A549 (cell line): ENCODE data around the gene P4HA2.

ENCODE experiments used
- CHD4 ChIP-seq: fragments of 200-600 bp; sonication (generic); IDR thresholded peaks from 2 replicates; pipeline ENCODE4 v1.6.1; 2016; ENCODE audit warnings: antibody characterized with exemption, mild to moderate bottlenecking, borderline replicate concordance
- KDM1A ChIP-seq: fragments of 200-600 bp; sonication (generic); IDR thresholded peaks from 2 replicates; pipeline ENCODE4 v1.6.1; 2016; ENCODE audit warnings: low read depth, mild to moderate bottlenecking
- MYC ChIP-seq: IDR thresholded peaks from 2 replicates; pipeline ENCODE4 v1.6.1; 2012; ENCODE audit warnings: mild to moderate bottlenecking, inconsistent platforms, low read length, improper control_type of control experiment, borderline replicate concordance
- POLR2A ChIP-seq: IDR thresholded peaks from 2 replicates; pipeline ENCODE4 v1.6.1; 2012; ENCODE audit warnings: mild to moderate bottlenecking, low read length
- TF ChIP-seq, protein P1 (sequence below): fragments of 200-600 bp; sonication (generic); IDR thresholded peaks from 2 replicates; pipeline ENCODE4 v1.6.1; 2016; ENCODE audit warnings: antibody characterized with exemption, mild to moderate bottlenecking, moderate library complexity
- TF ChIP-seq, protein P2 (sequence below): fragments of >200 bp; sonication (Bioruptor Twin); formaldehyde crosslinking; IDR thresholded peaks from 3 replicates; pipeline ENCODE4 v1.5.1; 2016
- TF ChIP-seq, protein P3 (sequence below): IDR thresholded peaks from 2 replicates; pipeline ENCODE4 v1.6.1; 2012
- TF ChIP-seq, protein P4 (sequence below): fragments of 450-650 bp; IDR thresholded peaks from 2 replicates; pipeline ENCODE4 v1.6.1; 2014; ENCODE audit warnings: antibody characterized with exemption
- TF ChIP-seq, protein P5 (sequence below): fragments of 150-350 bp; IDR thresholded peaks from 2 replicates; pipeline ENCODE4 v1.6.1; 2014; ENCODE audit warnings: low read depth, mild to moderate bottlenecking, low read length

DNA sequence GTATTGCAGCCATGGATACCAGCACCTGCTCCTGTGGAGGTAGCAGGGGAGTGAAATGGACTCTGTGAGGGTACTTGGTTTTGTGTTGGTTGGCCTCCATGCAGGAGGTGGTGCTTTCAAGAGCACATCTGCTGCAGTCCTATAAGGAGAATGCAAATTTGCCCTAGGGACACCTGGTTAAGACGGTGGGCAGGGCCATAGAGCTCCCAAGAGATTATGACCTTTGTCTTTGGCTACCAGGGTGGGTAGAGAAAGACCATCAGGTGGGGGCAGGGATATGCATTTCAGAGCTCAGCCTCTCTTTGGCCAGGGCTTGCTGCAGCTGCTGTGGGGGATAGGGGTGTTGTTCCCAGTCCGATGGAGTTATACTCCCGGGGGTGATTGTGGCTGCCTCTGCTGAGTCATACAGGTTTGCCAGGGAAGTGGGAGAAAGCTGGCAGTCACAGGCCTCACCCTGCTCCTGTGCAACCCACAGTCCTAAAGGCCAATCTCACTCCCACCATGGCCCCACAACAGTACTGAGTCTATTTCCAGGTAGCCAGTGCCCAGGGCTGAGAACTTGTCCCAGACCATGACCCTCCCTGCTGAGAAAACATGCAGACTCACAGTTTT, 15.8 kb upstream of the P4HA2 start:
- TF ChIP-seq POLR2A (no peak), MYC (no peak), KDM1A (no peak), CHD4 (no peak)
- TF ChIP-seq, protein P1, sequence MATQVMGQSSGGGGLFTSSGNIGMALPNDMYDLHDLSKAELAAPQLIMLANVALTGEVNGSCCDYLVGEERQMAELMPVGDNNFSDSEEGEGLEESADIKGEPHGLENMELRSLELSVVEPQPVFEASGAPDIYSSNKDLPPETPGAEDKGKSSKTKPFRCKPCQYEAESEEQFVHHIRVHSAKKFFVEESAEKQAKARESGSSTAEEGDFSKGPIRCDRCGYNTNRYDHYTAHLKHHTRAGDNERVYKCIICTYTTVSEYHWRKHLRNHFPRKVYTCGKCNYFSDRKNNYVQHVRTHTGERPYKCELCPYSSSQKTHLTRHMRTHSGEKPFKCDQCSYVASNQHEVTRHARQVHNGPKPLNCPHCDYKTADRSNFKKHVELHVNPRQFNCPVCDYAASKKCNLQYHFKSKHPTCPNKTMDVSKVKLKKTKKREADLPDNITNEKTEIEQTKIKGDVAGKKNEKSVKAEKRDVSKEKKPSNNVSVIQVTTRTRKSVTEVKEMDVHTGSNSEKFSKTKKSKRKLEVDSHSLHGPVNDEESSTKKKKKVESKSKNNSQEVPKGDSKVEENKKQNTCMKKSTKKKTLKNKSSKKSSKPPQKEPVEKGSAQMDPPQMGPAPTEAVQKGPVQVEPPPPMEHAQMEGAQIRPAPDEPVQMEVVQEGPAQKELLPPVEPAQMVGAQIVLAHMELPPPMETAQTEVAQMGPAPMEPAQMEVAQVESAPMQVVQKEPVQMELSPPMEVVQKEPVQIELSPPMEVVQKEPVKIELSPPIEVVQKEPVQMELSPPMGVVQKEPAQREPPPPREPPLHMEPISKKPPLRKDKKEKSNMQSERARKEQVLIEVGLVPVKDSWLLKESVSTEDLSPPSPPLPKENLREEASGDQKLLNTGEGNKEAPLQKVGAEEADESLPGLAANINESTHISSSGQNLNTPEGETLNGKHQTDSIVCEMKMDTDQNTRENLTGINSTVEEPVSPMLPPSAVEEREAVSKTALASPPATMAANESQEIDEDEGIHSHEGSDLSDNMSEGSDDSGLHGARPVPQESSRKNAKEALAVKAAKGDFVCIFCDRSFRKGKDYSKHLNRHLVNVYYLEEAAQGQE = no peak
- TF ChIP-seq, protein P2, sequence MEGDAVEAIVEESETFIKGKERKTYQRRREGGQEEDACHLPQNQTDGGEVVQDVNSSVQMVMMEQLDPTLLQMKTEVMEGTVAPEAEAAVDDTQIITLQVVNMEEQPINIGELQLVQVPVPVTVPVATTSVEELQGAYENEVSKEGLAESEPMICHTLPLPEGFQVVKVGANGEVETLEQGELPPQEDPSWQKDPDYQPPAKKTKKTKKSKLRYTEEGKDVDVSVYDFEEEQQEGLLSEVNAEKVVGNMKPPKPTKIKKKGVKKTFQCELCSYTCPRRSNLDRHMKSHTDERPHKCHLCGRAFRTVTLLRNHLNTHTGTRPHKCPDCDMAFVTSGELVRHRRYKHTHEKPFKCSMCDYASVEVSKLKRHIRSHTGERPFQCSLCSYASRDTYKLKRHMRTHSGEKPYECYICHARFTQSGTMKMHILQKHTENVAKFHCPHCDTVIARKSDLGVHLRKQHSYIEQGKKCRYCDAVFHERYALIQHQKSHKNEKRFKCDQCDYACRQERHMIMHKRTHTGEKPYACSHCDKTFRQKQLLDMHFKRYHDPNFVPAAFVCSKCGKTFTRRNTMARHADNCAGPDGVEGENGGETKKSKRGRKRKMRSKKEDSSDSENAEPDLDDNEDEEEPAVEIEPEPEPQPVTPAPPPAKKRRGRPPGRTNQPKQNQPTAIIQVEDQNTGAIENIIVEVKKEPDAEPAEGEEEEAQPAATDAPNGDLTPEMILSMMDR = no peak
- TF ChIP-seq, protein P3, sequence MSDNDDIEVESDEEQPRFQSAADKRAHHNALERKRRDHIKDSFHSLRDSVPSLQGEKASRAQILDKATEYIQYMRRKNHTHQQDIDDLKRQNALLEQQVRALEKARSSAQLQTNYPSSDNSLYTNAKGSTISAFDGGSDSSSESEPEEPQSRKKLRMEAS = no peak
- TF ChIP-seq, protein P4, sequence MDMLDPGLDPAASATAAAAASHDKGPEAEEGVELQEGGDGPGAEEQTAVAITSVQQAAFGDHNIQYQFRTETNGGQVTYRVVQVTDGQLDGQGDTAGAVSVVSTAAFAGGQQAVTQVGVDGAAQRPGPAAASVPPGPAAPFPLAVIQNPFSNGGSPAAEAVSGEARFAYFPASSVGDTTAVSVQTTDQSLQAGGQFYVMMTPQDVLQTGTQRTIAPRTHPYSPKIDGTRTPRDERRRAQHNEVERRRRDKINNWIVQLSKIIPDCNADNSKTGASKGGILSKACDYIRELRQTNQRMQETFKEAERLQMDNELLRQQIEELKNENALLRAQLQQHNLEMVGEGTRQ = no peak
- TF ChIP-seq, protein P5, sequence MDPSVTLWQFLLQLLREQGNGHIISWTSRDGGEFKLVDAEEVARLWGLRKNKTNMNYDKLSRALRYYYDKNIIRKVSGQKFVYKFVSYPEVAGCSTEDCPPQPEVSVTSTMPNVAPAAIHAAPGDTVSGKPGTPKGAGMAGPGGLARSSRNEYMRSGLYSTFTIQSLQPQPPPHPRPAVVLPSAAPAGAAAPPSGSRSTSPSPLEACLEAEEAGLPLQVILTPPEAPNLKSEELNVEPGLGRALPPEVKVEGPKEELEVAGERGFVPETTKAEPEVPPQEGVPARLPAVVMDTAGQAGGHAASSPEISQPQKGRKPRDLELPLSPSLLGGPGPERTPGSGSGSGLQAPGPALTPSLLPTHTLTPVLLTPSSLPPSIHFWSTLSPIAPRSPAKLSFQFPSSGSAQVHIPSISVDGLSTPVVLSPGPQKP = no peak
